GM18511 (cell line): Measurements from ENCODE around the gene KCTD1.

Experiments used
- ATAC-seq: cut with Tn5 transposase; IDR thresholded peaks from one replicate; pipeline ENCODE4 v1.9.1; 2021; ENCODE audit warnings: mild to moderate bottlenecking, moderate library complexity; ENCODE audit not compliant: unreplicated experiment

The KCTD1 gene

GRCh38 chr18:26488417-26489009, 59.8 kb downstream of the KCTD1 start:
- ATAC-seq = no peak

DNA sequence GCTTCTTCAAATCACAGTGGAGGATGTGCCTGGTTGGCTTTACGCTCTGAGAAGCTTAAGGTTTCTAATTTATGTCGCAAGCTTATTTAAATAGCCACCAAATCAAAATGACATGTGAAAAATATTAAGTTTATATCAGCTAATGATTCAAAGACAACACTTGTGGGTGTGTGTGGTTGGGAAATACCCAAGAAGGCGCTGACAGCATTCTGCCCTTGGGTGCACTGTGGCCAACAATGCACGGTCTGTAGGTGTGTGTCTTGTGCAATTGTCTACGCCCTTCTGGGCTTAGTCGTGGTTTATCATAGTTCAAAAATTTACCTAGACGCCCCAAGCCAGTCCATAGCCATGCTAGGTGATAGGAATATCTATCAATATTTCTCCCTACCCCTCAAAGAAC, 60.9 kb downstream of the KCTD1 start:
- peak; percentile 97 for ATAC-seq

DNA sequence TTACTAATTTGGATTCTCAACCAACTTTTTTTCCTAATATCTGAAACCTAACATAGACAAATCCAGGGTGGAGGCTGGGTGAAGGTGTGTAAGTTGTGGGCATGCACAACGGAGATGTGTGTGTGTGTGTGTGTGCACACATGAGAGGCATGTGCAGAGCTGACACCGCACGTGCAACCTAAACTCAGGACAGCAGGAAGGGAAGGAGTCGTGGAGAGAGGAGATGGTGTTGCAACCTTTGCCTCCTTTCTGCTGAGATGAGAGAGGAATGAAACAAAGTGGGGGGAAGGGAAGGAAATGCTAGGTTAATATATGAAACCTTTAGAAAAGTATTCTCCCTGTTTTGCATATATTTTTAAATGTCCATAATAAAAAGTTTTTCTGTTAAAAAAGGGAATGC, 64.7 kb downstream of the KCTD1 start:
- ATAC-seq = no peak

- ATAC-seq = no peak
Observed at GRCh38 chr18:26482569-26482968, 65.8 kb downstream of the KCTD1 start.

- no peak for ATAC-seq
Observed at GRCh38 chr18:26480897-26481795, 67.2 kb downstream of the KCTD1 start.

GRCh38 chr18:26479681-26480079, 68.7 kb downstream of the KCTD1 start:
- ATAC-seq = no peak

GRCh38 chr18:26479065-26479680, 69.2 kb downstream of the KCTD1 start:
- no peak for ATAC-seq

- ATAC-seq = no peak
Observed at GRCh38 chr18:26477828-26478466, 70.4 kb downstream of the KCTD1 start.

DNA sequence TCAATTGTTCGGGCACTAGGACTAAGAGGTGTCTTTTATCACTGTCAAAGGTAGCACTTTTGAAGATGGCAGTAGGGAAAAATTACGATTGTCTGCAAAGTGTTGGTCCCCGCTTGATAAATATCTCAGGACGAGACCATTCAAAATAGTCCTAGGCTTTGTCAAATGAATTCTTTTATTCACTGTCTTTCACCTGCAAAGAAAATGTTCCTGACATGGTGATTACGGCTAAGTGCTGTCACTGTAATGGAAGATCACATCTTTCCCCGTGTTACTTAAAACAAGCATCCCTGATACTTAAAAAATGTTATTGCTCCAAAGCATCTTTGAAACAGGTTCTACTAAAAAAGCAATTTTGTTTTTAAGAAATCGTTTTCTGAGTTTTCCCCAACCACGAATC, 71.7 kb downstream of the KCTD1 start:
- no peak for ATAC-seq

- ATAC-seq = no peak
Observed at GRCh38 chr18:26474542-26474941, 73.8 kb downstream of the KCTD1 start.

DNA sequence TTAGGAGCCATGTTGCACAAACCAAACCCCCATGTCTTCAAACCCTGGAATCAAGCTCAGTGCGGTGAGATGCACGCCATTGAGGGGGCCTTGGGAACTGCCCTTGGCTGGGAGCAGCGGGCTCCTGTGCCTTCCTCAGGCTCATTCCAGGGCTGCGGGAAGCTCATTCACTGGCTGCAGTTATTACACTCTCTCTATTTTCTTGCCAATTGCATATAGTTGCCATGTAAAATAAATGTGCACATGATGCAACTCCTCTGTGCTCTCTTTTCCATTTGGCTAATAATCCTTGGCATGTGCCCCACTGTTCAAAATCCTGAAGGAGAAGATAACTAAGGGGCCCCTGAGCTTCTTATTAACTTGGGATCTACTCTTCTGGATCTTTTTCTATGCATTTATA, 74.7 kb downstream of the KCTD1 start:
- no peak for ATAC-seq

- ATAC-seq = no peak
Observed at GRCh38 chr18:26471826-26472225, 76.5 kb downstream of the KCTD1 start.

GRCh38 chr18:26471027-26471426, 77.3 kb downstream of the KCTD1 start:
- ATAC-seq = no peak

GRCh38 chr18:26470011-26470637, 78.2 kb downstream of the KCTD1 start:
- peak; percentile 84 for ATAC-seq

DNA sequence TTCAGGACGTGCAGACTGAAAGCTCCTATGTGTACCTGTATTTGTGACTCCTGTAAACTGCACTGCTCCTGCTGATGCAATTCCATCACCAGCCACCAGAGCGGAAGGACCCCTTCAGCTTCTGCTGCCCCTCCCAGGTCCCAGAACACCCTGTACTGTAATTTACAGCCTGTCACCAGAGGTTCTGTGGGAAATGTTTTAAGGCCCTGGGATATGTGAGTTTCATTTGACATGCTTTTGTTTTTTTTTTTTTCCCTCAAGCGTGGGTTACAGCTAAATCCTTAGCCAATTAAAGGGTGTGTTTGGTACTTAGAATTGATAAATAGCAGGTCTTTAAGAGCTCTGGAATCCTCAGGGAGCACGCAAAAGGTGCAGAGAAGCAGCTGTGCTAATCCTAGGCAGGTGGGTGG, 79.4 kb downstream of the KCTD1 start:
- ATAC-seq = peak; percentile 69

DNA sequence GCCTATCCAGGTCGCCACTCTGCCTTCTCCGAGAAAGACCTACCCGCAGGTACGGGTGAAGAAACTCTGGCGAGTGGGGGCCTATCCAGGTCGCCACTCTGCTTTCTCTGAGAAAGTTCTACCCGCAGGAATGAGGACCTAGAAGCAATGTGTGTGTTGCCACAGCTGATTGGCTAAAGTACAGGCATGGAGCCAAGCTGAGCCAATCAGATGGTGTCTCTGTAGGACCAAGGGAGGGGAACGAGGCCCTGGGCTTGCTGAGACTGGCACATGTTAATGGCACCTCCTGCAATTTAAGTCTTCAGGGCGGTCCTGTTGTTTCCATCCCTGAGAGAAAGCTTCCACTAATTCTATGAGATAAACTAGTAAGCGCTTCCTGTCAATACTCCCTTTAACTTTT, 82.3 kb downstream of the KCTD1 start:
- no peak for ATAC-seq

- ATAC-seq = no peak
Observed at GRCh38 chr18:26465431-26465830, 82.9 kb downstream of the KCTD1 start.

- no peak for ATAC-seq
Observed at GRCh38 chr18:26464128-26465011, 84.0 kb downstream of the KCTD1 start.

GRCh38 chr18:26462355-26462754, 86.0 kb downstream of the KCTD1 start:
- ATAC-seq = no peak

- ATAC-seq = no peak
Observed at GRCh38 chr18:26461405-26461804, 86.9 kb downstream of the KCTD1 start.
